ENCODE data around the gene RAPGEF6.

Gene RAPGEF6

DNA sequence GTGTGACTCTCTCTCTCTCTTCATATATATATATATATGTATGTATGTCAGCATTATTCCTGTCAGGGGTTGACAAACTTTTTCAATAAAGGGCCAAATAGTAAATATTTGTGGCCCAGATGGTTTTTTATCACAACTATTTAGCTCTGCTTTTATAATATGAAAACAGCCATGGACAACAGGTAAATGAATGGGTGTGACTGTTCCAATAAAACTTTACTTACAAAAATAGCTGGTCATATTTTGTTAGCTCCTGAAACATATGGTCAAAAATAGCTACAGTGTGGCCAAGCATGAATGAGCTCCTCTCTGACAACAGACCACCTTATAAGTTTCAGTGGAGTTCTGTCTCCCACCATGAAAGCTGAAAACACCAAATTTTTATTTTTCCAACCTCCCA lies 21.6 kb downstream of the RAPGEF6 start:
- no peak for TF ChIP-seq CTCF (IDR thresholded peaks at IDR 0.05; ENCODE audit: control insufficient read depth, extremely low read depth, insufficient read depth)

GRCh38 chr5:131611064-131611381 lies 24.0 kb downstream of the RAPGEF6 start:
- no peak for DNase-seq (ENCODE audit: low read depth)
- no peak overlapping the region for H3K4me3 ChIP-seq (ENCODE audit: low read depth, low read length)
- TF ChIP-seq CTCF (IDR thresholded peaks at IDR 0.05; ENCODE audit: control insufficient read depth, extremely low read depth, insufficient read depth) = no peak

More for the DNA sequence above, 21.6 kb downstream of the RAPGEF6 start:
- DNase-seq (ENCODE audit: low read depth) = no peak
- H3K4me3 ChIP-seq (ENCODE audit: low read depth, low read length) = no peak overlapping the region

DNA sequence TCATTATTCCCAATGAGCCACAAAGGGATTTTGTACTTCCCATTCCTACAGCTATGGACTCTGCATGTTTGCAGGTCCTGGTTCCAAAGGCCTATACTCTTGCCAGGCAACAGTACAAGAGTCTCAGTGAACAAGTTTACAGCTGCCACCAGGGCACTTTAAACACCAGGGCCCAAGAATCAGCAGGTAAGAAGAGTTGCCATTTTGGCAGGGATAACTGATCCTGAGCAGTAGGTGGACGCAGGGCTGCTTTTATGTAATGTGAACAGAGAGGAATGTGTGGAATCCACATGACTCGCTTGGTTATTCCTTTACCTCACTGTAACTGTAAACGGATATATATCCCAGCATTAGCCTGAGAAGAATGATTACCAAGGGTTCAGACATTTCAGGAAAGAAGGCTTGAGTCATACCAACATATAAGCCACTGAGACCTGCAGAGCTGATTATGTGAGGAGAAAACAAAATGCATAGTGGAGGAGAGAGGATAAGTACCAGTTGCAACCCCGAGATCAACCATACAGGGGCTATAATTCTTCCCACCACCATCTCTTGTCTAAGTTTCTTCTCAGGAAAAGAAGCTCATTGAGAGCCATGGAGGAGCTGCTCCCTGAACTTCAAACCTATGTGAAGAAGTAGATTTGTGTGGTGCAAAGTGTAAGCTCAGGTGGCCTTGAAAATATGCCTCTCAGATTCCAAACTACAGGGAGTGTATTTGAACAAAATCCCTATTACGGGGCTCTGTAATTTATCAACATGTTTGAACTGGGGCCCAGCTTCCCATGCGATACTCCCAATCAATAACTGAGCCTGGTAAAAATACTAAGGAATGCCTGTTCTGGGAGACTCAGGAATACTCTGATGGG lies 24.6 kb downstream of the RAPGEF6 start:
- no peak for DNase-seq (ENCODE audit: low read depth)
- TF ChIP-seq CTCF (IDR thresholded peaks at IDR 0.05; ENCODE audit: control insufficient read depth, extremely low read depth, insufficient read depth) = no peak
- no peak overlapping the region for H3K4me3 ChIP-seq (ENCODE audit: low read depth, low read length)

DNA sequence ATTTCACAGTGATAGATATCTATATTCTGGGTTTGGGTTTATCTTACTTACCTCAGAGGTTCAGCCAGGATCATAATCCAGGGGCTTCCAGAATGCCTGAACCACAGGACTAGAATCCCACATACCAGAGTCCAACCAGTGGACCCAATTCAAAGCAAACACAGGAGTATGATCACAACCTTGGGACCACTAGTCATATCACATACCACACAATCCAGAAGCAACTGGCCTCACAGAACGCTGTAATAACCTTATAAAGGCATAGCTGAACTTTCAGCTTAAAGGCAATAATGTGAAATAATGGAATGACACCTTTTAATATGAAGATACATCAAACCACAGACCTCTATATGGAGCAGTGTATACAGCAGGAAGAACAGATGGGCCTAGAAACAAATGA lies 25.3 kb downstream of the RAPGEF6 start:
- DNase-seq (ENCODE audit: low read depth) = no peak
- no peak overlapping the region for H3K4me3 ChIP-seq (ENCODE audit: low read depth, low read length)
- no peak for TF ChIP-seq CTCF (IDR thresholded peaks at IDR 0.05; ENCODE audit: control insufficient read depth, extremely low read depth, insufficient read depth)

DNA sequence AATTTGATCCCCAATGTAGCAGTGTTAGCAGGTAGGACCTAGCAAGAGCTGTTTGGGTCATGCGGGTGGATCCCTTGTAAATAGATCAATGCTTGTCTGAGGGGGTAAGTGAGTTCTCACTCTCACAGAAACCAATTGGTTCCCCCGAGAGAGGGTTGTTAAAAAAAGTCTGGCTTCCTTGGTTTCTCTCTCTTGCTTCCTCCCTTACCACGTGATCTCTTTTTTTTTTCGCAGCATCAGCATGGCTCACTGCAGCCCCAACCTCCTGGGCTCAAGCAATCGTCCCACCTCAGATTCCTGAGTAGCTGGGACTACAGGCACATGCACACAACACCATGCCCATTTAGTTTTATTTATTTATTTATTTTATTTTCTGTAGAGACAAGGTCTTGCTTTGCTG lies 26.4 kb downstream of the RAPGEF6 start:
- no peak for TF ChIP-seq CTCF (IDR thresholded peaks at IDR 0.05; ENCODE audit: control insufficient read depth, extremely low read depth, insufficient read depth)
- no peak overlapping the region for H3K4me3 ChIP-seq (ENCODE audit: low read depth, low read length)
- DNase-seq (ENCODE audit: low read depth) = no peak

DNA sequence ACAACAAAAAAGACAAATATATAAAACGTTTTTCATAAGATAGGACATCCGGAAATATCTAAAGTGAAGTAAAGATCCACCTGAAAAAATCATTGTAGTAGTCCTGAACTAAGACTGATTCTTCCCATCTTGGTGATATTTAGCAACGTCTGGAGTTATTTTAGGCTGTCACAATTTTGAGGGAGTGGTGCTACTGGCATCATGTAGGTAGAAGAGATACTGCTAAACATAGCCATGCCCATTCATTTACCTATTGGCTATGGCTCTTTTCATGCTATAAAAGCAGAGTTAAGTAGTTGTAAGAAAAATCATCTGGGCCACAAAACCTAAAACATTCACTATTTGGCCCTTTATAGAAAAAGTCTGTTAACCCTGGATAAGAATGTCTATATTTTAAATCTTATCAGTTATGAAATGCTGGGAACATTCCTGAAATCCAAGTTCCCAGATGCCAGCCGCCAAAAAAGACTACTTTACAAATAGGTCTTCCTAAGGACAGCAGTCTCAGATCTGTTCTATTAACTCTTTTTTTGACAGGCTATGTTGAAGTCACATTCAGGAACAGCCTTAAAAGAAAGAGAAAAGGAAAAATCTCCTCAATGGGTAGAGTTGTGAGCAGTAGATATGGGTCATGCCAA lies 27.0 kb downstream of the RAPGEF6 start:
- no peak overlapping the region for H3K4me3 ChIP-seq (ENCODE audit: low read depth, low read length)
- TF ChIP-seq CTCF (IDR thresholded peaks at IDR 0.05; ENCODE audit: control insufficient read depth, extremely low read depth, insufficient read depth) = no peak
- no peak for DNase-seq (ENCODE audit: low read depth)

Measured in LNCaP clone FGC (cell line).